Measurements from ENCODE around the gene ANKRD45. TPM values are rescaled to one million over a fixed set of nuclear protein-coding genes. Genes with fewer than 3 reads are reported as not detected.

ANKRD45 gene
- total RNA-seq = 0.52 and 0.64 TPM in 2 replicates

GRCh38 chr1:173669491-173669941, at the start of gene ANKRD45:
ANKRD45 (minus strand) TSS chr1:173669851; CDS start chr1:173659418, 10,433 bp downstream.

GRCh38 chr1:173714759-173715537, 45.3 kb upstream of the ANKRD45 start, which contains the start of gene KLHL20:
KLHL20 (plus strand) TSS chr1:173714981; CDS start chr1:173716044, 1,063 bp downstream.

DNA sequence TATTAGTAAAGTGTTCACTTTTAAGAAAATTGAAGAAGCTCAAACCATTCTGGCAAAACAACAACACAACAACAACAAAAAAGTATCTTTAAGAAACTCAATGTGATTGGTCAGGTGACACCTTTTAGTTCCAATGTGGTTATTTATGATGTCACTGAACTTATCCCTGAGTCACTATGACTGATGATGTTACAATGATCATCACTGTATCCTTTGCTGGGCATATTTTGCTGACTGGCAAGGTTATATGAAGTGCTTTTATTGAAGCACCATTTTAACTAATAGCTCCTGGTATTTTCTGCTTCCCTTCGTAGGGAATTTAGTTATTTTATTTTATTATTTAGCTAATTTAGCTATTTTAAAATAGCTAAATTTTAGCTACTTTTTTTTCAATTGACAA, 34.5 kb downstream of the ANKRD45 start, which contains the start of gene TEX50:
Gene TEX50 (plus strand): TSS at position 223 of the 400 bp plus-strand sequence. CDS start 184 bp downstream, outside the sequence.

DNA sequence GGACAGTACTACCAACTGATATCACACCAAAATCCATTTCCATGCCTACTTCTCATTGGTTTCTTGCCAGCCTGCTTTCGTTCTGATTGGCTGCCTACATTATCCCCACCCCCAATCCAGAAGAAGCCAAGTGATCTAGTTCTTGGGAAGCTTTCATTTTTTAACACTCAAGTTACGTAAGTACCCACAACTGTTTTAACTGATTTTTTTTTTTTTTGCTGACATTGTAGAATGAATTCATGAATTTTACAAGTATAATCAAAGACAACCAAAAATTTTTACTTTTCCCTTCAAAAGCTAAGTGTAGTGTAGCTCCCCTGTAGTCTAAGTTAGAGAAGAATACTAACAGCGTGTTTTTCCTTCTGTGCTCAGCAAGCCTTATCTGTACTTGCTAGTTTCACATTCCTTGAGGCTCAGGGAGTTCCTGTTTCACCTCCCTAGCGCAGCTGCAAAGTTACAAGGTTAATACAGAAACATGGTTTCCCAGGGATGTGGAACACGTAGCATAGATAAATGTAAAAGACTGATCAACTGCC, 66.5 kb downstream of the ANKRD45 start, which contains the start of gene SLC9C2:
Gene SLC9C2 (minus strand): TSS at position 17 of the 536 bp plus-strand sequence. CDS start 1,296 bp downstream, outside the sequence.

Other genes with a start within 250 kb of the ANKRD45 start
- gene PRDX6, start 192.5 kb downstream of the ANKRD45 start, total RNA-seq = 275 and 449 TPM in 2 replicates
- not detected in 2 replicates for gene SLC9C2, start 66.8 kb downstream of the ANKRD45 start, total RNA-seq
- gene TEX50, start 34.5 kb downstream of the ANKRD45 start, total RNA-seq = not detected in 2 replicates
- gene KLHL20, start 45.1 kb upstream of the ANKRD45 start, total RNA-seq = 17.7 and 33.5 TPM in 2 replicates
- 14.1 and 18.7 TPM in 2 replicates for gene DARS2, start 154.8 kb upstream of the ANKRD45 start, total RNA-seq
- gene CENPL, start 155.0 kb upstream of the ANKRD45 start, total RNA-seq = 6.5 and 15.3 TPM in 2 replicates
- 536 and 1,025 TPM in 2 replicates for gene GAS5, start 198.1 kb upstream of the ANKRD45 start, total RNA-seq
- 2.5 and 3.8 TPM in 2 replicates for gene ZBTB37, start 198.5 kb upstream of the ANKRD45 start, total RNA-seq
- 0.13 TPM in 1 of 2 replicates, not detected in the other for gene SERPINC1, start 247.5 kb upstream of the ANKRD45 start, total RNA-seq

All from epithelial cell of alveolus of lung (primary cell).